Stimulated activated naive CD8-positive, alpha-beta T cell treated with anti-CD3 and anti-CD28 coated beads, Interleukin-15, amount 100 ng/mL, for 72 hours (primary cell): ENCODE results near the gene DOK6.

Source experiments
- ATAC-seq: fragments of 150-1000 bp; cut with Tn5 transposase; 2 replicates; pipeline ENCODE4 v1.10.0; 2021; ENCODE audit warnings: mild to moderate bottlenecking, moderate library complexity
- DNase-seq, 2 donors: peaks; one replicate each; pipeline ENCODE4 v3.0.0; 2021 to 2022
- H3K27ac Mint-ChIP-seq, 2 donors: one replicate each; pipeline ENCODE4 v1.8.0; 2022; ENCODE audit warnings: mild to moderate bottlenecking in 2 of 2, mixed read lengths in 2 of 2, moderate library complexity in 2 of 2
- H3K27me3 Mint-ChIP-seq: one replicate; pipeline ENCODE4 v1.8.0; 2022; ENCODE audit warnings: mixed read lengths
- H3K4me1 Mint-ChIP-seq: one replicate; pipeline ENCODE4 v1.8.0; 2022; ENCODE audit warnings: mild to moderate bottlenecking, mixed read lengths
- H3K4me3 Mint-ChIP-seq, 2 donors: one replicate each; pipeline ENCODE4 v1.8.0; 2022; ENCODE audit warnings: mild to moderate bottlenecking in 2 of 2, mixed read lengths in 2 of 2, moderate library complexity in 1 of 2
- H3K9me3 Mint-ChIP-seq, 2 donors: one replicate each; pipeline ENCODE4 v1.8.0; 2022; ENCODE audit warnings: mixed read lengths in 2 of 2

The DOK6 gene

DNA sequence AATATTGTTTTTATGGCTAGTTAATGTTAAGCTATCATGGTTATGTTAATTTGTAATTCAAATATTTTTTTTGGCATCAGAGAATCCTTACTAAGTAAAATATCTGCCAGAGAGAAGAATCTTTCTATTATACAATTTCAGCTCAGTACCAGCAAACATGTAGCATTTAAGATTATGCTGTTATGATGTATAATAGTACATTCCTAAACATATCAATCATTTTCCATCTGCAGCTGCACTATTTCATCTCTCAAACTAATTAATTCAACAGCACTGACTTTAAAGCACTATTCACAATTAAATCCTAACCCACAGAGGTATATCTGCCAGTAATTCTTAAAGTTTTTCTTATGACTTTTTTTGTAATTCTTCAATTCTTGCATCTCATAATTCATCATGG is 296.4 kb downstream of the DOK6 start:
- Mint-ChIP-seq H3K9me3 (peaks cover 0 to 5% of the 10 kb centered on the region in 2 donors), H3K27ac (no peak overlapping the region), H3K27me3 (no peaks in the 10 kb centered on the region), H3K4me3 (no peak overlapping the region), H3K4me1 (no peaks in the 10 kb centered on the region)
- DNase-seq (no peak), ATAC-seq (no peak)

DNA sequence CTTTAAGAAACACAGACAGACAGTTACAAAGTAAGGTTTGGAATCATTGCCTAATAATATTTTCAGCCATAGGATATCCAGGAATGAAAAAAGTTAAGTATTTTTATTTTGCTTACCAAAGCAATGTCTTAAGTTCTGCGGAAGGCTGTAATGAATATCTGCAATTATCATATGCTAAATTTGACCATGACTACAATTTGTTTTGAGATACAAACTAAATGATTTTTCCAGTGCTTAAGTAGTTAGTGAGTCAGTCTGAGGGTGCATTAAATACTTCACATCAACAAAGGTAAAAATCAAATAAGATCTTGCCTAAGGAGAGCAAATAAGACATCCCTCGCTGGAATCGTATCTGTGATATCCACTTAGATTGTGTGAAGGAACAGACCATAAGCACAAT is 297.0 kb downstream of the DOK6 start:
- Mint-ChIP-seq H3K9me3 (peaks cover 0 to 5% of the 10 kb centered on the region in 2 donors), H3K27ac (no peak overlapping the region), H3K27me3 (no peaks in the 10 kb centered on the region), H3K4me3 (no peak overlapping the region), H3K4me1 (no peaks in the 10 kb centered on the region)
- no peak for ATAC-seq
- no peak for DNase-seq

DNA sequence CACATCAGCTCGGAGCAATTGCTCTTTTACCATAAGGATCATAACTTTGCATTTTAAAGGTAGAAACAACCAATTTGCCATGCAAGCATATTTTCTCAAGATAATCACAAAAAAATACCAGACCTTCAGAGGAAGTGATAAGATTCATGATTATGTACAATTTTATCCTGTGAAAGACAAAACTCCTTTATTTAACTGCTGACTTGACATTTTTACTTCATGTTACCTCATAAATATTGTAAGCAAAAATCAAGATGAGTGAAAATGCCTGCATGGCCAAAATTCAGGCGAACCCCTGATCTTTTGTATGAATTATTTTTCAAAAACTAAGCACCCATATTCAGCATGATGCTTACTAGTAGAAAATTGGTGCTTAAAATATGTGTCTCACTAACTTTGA is 300.6 kb downstream of the DOK6 start:
- ATAC-seq, result no peak
- Mint-ChIP-seq H3K27ac (no peak overlapping the region), H3K4me1 (no peaks in the 10 kb centered on the region), H3K27me3 (no peaks in the 10 kb centered on the region), H3K4me3 (no peak overlapping the region), H3K9me3 (peaks cover 0 to 5% of the 10 kb centered on the region in 2 donors)
- DNase-seq, result no peak

DNA sequence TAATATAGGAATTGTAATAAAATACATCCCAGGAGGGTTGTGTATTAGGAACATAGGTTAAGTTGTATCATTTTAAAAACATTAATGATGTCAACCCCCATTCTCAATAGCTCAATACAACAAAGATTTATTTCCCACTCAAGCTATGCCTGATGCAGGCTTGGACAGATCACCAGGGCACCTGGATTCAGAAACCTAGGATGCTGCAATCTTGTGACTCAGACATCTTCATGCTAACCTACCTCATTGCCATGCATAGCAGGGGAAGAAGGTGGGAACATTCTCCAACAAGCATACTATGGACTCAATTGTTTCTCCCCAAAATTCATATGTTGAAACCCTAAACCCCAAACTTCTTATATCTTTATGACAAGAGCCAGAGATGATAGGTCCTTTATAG is 302.8 kb downstream of the DOK6 start:
- H3K4me1 Mint-ChIP-seq, result no peaks in the 10 kb centered on the region
- H3K27ac Mint-ChIP-seq, result no peak overlapping the region
- peaks cover 0 to 12% of the 10 kb centered on the region in 2 donors for H3K9me3 Mint-ChIP-seq
- H3K4me3 Mint-ChIP-seq, result no peak overlapping the region
- H3K27me3 Mint-ChIP-seq, result no peaks in the 10 kb centered on the region
- DNase-seq (no peak), ATAC-seq (no peak)

DNA sequence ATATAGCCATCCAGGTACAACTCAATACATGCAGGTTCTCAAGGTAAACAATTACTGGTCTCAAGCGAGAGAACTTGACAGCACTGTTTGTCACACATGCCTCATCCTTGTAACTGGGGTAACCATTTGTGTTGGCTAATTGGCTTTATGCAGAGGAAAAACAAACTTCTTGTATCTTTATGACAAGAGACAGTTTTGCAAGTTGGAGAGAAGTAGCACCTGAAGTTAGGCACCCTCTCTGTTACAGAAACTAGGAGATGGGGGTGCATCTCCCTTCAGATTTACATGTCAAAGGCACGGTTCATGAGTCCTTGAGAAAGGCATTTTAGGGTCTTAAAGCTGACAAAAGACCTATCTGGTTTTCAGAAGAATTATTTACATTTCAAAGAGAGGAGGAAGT is 305.3 kb downstream of the DOK6 start:
- DNase-seq (no peak), ATAC-seq (no peak)
- Mint-ChIP-seq H3K27ac (no peak overlapping the region), H3K27me3 (no peaks in the 10 kb centered on the region), H3K9me3 (peaks cover 0 to 7% of the 10 kb centered on the region in 2 donors), H3K4me3 (no peak overlapping the region), H3K4me1 (no peaks in the 10 kb centered on the region)

DNA sequence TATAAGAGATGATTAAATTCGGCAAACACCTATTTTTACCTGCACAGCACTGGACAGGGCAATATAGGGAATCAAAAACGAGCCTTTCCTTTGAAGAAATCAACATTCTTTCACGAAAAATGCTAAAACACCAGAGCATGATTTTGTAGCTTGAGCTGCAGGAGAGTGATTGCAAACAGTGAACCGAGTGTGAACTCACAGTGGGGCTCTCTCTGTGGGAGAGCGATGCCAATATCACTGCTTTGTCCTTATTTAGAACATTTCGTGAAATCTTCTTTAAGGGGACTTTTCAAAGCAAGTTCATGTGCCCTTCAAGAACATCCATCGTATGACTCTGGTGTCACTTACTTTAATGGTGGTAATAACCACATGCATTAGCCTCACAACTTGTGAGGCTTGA is 308.2 kb downstream of the DOK6 start:
- ATAC-seq (no peak), DNase-seq (no peak)
- H3K9me3 Mint-ChIP-seq, result peaks cover 0 to 7% of the 10 kb centered on the region in 2 donors
- H3K4me3 Mint-ChIP-seq, result no peak overlapping the region
- no peaks in the 10 kb centered on the region for H3K4me1 Mint-ChIP-seq
- no peaks in the 10 kb centered on the region for H3K27me3 Mint-ChIP-seq
- H3K27ac Mint-ChIP-seq, result no peak overlapping the region

DNA sequence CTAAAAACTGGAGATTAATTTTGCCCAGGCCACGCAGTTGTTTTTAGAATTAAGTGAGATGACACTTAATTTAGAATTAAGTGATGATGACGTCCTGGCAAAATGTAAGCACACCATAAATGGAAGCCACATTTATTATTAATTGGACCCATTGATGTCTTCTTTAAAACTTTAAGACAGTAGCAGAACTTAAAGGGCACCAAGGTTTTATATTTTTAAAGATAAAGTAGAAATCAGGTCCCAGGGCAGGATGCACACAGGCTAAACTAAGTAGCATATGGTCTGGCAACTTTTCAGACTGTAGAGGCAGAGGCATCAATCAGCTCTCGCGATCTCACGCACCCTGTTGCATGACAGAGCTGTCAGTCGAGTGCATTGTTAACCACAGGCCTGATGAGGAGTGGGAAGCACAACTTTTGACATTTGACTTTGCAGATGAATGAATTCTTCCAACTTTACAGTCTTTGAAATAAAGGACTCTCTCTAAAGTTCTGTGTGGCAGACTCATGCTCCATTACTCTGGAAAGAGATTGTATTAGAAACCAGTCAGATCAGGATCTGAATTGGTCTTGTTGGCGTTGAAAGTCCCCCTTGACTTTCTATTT is 314.6 kb downstream of the DOK6 start:
- H3K4me1 Mint-ChIP-seq, result no peaks in the 10 kb centered on the region
- no peak for DNase-seq
- H3K4me3 Mint-ChIP-seq, result no peak overlapping the region
- no peaks in the 10 kb centered on the region for H3K27me3 Mint-ChIP-seq
- peaks cover 18 to 24% of the 10 kb centered on the region in 2 donors for H3K9me3 Mint-ChIP-seq
- no peak for ATAC-seq
- H3K27ac Mint-ChIP-seq, result no peak overlapping the region

DNA sequence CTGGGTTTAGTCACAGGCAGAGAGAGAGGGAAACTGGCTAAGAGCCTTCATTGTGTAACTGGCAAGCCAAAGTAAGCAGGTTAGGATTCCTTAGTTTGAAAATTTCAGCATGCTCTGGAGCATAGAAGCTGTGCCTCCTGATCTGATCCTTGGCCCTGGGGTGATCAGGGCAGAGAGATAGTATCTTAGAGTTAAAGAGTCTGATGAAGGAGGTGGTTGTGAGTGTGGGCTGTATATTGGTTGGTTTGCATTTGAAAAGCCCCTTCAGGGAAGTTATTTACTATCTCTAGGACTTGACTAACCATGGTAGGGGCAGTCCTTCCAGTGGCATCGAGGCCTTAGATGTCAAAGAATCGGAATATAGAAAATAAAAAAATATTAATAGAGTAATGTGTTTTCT is 316.9 kb downstream of the DOK6 start:
- DNase-seq, result no peak
- Mint-ChIP-seq H3K27me3 (no peaks in the 10 kb centered on the region), H3K4me3 (no peak overlapping the region), H3K4me1 (no peaks in the 10 kb centered on the region), H3K27ac (no peak overlapping the region), H3K9me3 (peaks cover 18 to 24% of the 10 kb centered on the region in 2 donors)
- ATAC-seq, result no peak

DNA sequence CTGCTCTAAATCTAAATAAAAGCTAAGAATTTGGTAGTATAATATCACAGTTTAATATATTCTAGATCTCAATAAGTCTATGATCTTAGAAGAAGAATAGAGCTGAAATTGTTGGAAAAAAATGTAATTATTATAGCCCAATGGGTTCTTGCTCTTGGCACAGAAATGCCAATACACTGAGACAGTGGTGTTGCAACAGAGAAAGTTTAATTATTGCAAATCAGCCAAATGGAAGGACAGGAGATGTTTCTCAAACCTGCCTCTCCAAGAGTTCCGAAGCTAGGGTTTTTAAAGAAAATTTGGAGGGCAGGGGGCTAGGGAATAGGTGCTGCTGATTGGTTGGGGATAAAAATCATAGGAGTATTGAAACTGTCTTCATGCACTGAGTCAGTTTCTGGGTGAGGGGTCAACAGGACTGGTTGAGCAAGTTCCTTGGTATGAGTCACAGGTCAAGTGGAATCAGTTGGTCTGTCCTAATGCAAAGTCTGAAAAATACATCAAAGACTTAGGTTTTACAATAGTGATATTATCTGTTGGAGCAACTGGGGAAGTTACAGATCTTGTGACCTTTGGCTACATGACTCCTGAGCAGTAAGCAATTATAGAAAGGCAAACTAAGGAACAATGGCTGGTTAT is 318.3 kb downstream of the DOK6 start:
- no peak for ATAC-seq

DNA sequence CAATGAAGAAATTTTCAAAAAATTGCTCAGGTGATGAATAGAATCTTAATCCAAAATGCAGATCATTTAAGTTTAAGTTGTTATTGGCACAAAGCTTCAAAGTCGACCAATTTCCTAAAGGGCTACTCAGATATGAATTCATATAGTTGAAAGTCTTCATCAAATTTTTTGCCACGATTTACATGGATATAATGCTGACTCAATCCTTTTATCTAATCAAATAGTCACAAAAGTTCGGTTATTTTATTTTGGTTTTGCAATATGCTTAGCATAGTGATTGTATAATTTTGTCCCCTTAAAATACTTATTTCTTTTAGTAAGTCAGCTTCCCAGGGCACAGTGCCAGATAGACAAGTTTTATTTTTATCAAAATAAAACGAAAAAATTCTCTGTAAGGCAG is 319.7 kb downstream of the DOK6 start:
- DNase-seq, result no peak
- H3K4me3 Mint-ChIP-seq, result no peak overlapping the region
- H3K27me3 Mint-ChIP-seq, result no peaks in the 10 kb centered on the region
- H3K4me1 Mint-ChIP-seq, result no peaks in the 10 kb centered on the region
- ATAC-seq, result no peak
- H3K27ac Mint-ChIP-seq, result no peak overlapping the region
- H3K9me3 Mint-ChIP-seq, result peaks cover 18 to 24% of the 10 kb centered on the region in 2 donors

More for the DNA sequence above, 318.3 kb downstream of the DOK6 start:
- no peak overlapping the region for H3K4me3 Mint-ChIP-seq
- no peaks in the 10 kb centered on the region for H3K27me3 Mint-ChIP-seq
- H3K4me1 Mint-ChIP-seq, result no peaks in the 10 kb centered on the region
- no peak overlapping the region for H3K27ac Mint-ChIP-seq
- peaks cover 18 to 24% of the 10 kb centered on the region in 2 donors for H3K9me3 Mint-ChIP-seq
- no peak for DNase-seq

DNA sequence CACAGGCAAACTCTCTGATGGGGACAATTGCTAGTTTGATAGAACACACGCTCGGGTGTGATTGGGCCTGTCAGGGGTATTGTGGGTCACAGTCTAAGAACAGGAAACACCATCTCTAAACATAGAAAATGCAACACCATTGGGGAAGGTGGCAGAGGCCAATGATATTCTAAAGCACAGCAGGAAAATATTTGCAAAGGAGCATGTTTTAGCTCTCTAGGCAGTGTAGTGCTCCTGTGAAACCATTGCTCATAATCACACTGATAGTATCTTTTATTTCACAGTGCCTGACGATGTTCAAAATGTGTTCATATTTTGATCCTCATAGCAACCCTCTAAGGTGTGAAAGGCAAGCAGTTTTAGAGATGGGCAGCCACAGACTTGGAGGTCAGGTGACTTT is 322.7 kb downstream of the DOK6 start:
- DNase-seq, result no peak
- H3K4me3 Mint-ChIP-seq, result no peak overlapping the region
- ATAC-seq, result no peak
- peaks cover 6 to 10% of the 10 kb centered on the region in 2 donors for H3K9me3 Mint-ChIP-seq
- no peaks in the 10 kb centered on the region for H3K4me1 Mint-ChIP-seq
- H3K27me3 Mint-ChIP-seq, result no peaks in the 10 kb centered on the region
- H3K27ac Mint-ChIP-seq, result no peak overlapping the region

DNA sequence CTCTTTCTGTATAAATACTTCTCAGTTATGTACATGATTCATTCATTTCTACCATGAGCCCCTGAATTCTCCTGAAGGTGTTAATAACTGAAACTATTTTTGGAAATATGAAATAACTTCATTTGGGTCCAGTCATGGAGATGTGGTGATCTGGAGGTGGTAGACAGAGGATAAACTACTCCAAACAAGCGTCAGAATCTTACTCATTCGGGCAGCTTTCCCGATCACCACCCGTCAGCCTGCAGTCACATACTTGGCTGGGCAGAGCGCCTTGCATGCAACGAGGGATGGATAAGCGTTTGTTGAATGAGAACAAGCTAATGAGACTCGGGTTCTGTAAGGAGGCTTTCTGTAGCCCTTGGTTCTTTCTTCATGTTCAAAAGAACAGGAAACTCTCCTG is 324.3 kb downstream of the DOK6 start:
- no peak overlapping the region for H3K4me3 Mint-ChIP-seq
- H3K9me3 Mint-ChIP-seq, result no peaks in the 10 kb centered on the region
- H3K27me3 Mint-ChIP-seq, result no peaks in the 10 kb centered on the region
- DNase-seq, result no peak
- ATAC-seq, result no peak
- no peak overlapping the region for H3K27ac Mint-ChIP-seq
- no peaks in the 10 kb centered on the region for H3K4me1 Mint-ChIP-seq

DNA sequence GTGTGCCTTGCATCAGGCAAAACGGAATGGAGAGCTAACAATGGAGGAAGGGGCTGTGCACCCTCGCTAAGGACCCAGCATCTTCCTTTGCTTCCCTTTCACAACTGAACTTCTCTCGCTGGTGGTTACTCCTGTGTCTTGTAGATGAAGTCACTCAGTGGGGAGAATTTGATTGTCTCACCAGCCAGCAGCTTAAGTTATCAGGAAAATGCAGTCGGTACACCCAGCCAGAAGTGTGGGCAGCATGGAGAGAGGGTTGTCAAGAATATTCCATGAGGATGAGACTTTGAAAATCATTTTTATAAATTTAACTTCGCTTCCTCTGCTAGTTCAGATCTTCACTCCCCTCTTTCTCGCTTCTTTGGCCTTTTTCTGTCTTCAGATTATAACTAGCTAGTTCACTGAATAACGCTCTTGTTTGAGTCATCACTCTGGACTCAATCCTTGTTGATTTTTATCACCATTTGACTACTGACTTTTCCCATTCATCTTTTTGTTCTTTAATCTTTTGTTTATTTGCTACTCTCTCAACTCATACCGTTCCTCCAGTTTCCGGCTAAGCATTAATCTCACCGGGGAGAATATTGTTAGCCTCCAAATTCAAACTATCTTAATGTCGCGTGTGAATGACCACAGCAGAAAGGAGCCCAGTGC is 325.3 kb downstream of the DOK6 start:
- Mint-ChIP-seq H3K4me1 (no peaks in the 10 kb centered on the region), H3K27me3 (no peaks in the 10 kb centered on the region), H3K9me3 (no peaks in the 10 kb centered on the region), H3K27ac (no peak overlapping the region), H3K4me3 (no peak overlapping the region)
- ATAC-seq (no peak), DNase-seq (no peak)

DNA sequence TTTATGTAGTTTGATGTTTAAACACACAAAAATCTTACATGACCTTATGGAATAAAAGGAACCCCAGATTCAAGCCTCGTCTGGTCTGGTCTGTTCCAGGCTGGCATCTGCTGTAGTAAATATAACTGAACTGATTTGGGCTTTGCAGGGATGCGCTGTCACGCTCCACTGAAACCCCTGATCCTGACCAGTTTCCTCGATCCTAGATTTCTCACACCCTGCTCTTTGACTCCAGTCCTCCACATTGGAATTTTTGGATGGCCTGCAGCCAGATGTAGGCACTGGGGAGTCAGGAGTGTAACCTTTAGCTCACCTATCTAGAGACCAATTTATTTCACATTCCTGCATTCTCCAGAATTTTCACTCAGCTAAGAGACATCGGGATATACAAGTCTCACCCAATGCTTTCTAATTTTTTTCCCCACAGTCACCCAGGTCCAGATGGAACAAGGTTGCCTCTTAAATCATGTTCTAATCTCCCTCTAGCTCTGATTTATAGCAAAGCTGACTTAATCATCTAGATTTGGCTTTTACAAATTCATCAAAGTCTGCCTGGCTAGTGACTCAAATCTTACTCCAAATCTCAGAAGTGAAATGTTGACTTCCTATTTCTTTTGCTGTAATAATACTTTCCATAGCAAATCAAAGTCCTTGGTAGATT is 327.4 kb downstream of the DOK6 start:
- Mint-ChIP-seq H3K9me3 (no peaks in the 10 kb centered on the region), H3K4me1 (no peaks in the 10 kb centered on the region), H3K4me3 (no peak overlapping the region), H3K27ac (peak overlapping the region in 1 of 2 donors; percentile 51), H3K27me3 (no peaks in the 10 kb centered on the region)
- ATAC-seq (no peak), DNase-seq (no peak)

DNA sequence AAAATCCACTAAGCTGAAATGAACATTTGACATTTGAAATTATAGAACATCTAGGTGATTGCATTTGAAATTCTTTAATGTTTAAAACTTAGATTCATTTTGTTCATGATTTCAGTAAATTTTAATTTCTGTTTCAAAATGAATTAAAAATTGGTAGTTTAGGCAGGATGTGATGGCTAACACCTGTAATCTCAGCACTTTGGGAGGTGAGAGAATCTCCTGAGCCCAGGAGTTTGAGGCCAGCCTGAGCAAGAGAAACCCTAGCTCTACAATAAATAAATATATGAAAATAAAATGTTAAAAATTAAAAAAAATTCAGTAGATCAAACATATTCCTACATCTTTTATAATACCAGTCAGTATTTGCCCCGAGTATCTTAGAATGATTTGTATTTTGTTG is 330.0 kb downstream of the DOK6 start:
- H3K27me3 Mint-ChIP-seq, result no peaks in the 10 kb centered on the region
- H3K9me3 Mint-ChIP-seq, result peaks cover 4 to 7% of the 10 kb centered on the region in 2 donors

DNA sequence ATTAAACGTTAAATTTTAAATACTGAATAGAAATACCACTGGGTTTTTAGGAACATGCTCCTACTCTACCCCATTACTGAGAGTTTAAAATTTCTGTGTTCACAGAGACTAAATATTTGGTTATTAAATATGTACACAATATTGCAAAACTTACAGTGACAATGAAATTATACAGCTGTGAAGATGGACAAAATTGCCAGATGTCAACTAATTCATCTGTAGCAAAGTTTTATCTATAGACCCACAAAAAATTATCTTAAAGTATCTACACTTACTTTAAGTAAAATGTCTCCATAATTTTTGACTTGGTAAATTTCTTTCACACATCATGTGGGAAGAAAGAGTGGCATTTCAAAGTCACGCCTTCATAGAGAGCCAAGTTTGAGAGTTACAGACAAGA is 333.8 kb downstream of the DOK6 start:
- H3K4me3 Mint-ChIP-seq, result no peak overlapping the region
- no peaks in the 10 kb centered on the region for H3K4me1 Mint-ChIP-seq
- no peak overlapping the region for H3K27ac Mint-ChIP-seq
- H3K9me3 Mint-ChIP-seq, result peaks cover 4 to 14% of the 10 kb centered on the region in 2 donors
- ATAC-seq (no peak), DNase-seq (no peak)
- H3K27me3 Mint-ChIP-seq, result no peaks in the 10 kb centered on the region

More for the DNA sequence above, 330.0 kb downstream of the DOK6 start:
- ATAC-seq (no peak), DNase-seq (no peak)
- Mint-ChIP-seq H3K4me1 (no peaks in the 10 kb centered on the region), H3K27ac (no peak overlapping the region), H3K4me3 (no peak overlapping the region)
